T-helper 1 cell (primary cell): ENCODE data around the gene GDF11.

ENCODE experiments used
- DNase-seq, 5 donors: peaks; one replicate each; pipeline ENCODE4 v3.0.0-alpha.2; 2012 to 2020
- total RNA-seq, 4 donors: gene quantifications; one replicate each; lab custom pipeline; 2026; lab: John Stamatoyannopoulos, UW

GDF11 gene
- total RNA-seq: 20.8 to 28.9 (median 22.4) reads per million in 4 donors

- peak; percentile 60 to 71 (median 68) for DNase-seq
Measured at GRCh38 chr12:55742719-55743405, at the start of gene GDF11. GDF11 (plus strand) TSS chr12:55743122; CDS start chr12:55743317, 195 bp downstream.

GRCh38 chr12:55693323-55694187, 49.4 kb upstream of the GDF11 start:
- no peak for DNase-seq

GRCh38 chr12:55694188-55694515, 48.8 kb upstream of the GDF11 start:
- DNase-seq: no peak

GRCh38 chr12:55694651-55695050, 48.3 kb upstream of the GDF11 start:
- DNase-seq: no peak

- DNase-seq: no peak
Measured at GRCh38 chr12:55695349-55695748, 47.6 kb upstream of the GDF11 start.

GRCh38 chr12:55696141-55696540, 46.8 kb upstream of the GDF11 start:
- no peak for DNase-seq

- DNase-seq: no peak
Measured at GRCh38 chr12:55696796-55697462, 46.0 kb upstream of the GDF11 start.

GRCh38 chr12:55697686-55698085, 45.2 kb upstream of the GDF11 start:
- no peak for DNase-seq

- DNase-seq: no peak
Measured at GRCh38 chr12:55698241-55698955, 44.5 kb upstream of the GDF11 start.

GRCh38 chr12:55698965-55699364, 44.0 kb upstream of the GDF11 start:
- no peak for DNase-seq

- DNase-seq: no peak
Measured at GRCh38 chr12:55699471-55700055, 43.4 kb upstream of the GDF11 start.

GRCh38 chr12:55700255-55701018, 42.5 kb upstream of the GDF11 start:
- no peak for DNase-seq

GRCh38 chr12:55702861-55703260, 40.1 kb upstream of the GDF11 start:
- no peak for DNase-seq

GRCh38 chr12:55703288-55703687, 39.6 kb upstream of the GDF11 start:
- no peak for DNase-seq

- no peak for DNase-seq
Measured at GRCh38 chr12:55703901-55704761, 38.8 kb upstream of the GDF11 start.

- DNase-seq: no peak
Measured at GRCh38 chr12:55704824-55705718, 37.9 kb upstream of the GDF11 start.

GRCh38 chr12:55705782-55706402, 37.0 kb upstream of the GDF11 start:
- no peak for DNase-seq

GRCh38 chr12:55706568-55707218, 36.2 kb upstream of the GDF11 start:
- no peak for DNase-seq
